ENCODE measurements around the gene IHH.
A peak's percentile ranks its signal among the peaks of the same experiment; 100 is the strongest.

IHH gene

GRCh38 chr2:219038600-219038999, 22.1 kb downstream of the IHH start:
- no peak for DNase-seq (ENCODE audit: low read depth)

GRCh38 chr2:219037783-219038499, 22.8 kb downstream of the IHH start:
- no peak for DNase-seq (ENCODE audit: low read depth)

DNA sequence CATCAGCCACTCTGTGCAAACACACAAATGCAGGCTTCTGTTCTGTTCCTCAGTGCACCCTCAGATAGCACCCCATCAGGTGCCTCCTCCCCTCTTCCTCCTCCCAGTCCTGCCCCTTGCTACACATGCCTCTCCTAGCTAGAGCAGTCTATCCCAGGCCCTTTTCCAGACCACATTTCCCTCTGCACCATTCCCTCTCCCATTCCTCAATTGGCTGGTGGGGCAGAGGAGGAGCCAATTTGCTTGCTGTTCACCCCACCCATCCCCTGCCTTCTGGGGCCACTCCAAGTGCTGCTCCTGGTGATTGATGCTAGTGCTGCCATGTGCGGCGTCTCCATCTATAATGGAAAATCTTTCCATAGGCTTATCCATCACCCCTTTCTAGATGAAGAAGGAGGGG, 24.8 kb downstream of the IHH start:
- DNase-seq (ENCODE audit: low read depth): no peak

GRCh38 chr2:219034823-219035222, 25.9 kb downstream of the IHH start:
- DNase-seq (ENCODE audit: low read depth): no peak

DNA sequence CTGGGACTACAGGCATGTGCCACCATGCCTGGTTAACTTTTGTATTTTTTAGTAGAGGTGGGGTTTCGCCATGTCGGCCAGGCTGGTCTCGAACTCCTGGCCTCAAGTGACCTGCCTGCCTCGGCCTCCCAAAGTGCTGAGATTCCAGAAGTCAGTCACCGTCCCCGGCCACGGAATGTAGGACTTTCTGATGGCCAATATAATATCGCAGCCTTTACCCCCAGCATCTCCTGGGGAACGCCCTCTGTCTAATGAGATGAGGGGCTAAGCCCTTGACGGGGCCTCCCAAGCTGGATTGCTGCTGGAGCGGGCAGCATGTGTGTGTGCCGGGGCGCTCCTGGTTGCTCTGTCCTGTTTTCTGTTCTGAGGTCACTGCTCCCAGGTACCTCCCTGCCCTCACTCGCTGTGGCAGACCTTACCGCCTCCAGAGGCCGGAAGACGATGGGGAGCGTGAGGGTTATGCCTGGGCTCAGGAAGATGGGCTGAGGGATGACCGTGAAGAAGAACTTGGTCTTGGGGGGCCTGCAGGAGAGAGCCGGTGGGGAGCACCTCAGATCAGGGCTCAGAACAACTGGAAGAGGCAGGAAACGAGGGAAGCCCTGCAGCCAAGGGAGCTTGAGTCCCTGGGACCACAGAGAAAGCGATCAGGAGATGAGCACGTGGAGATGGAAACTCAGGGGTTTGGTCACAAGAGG, 28.5 kb downstream of the IHH start:
- no peak for DNase-seq (ENCODE audit: low read depth)

DNA sequence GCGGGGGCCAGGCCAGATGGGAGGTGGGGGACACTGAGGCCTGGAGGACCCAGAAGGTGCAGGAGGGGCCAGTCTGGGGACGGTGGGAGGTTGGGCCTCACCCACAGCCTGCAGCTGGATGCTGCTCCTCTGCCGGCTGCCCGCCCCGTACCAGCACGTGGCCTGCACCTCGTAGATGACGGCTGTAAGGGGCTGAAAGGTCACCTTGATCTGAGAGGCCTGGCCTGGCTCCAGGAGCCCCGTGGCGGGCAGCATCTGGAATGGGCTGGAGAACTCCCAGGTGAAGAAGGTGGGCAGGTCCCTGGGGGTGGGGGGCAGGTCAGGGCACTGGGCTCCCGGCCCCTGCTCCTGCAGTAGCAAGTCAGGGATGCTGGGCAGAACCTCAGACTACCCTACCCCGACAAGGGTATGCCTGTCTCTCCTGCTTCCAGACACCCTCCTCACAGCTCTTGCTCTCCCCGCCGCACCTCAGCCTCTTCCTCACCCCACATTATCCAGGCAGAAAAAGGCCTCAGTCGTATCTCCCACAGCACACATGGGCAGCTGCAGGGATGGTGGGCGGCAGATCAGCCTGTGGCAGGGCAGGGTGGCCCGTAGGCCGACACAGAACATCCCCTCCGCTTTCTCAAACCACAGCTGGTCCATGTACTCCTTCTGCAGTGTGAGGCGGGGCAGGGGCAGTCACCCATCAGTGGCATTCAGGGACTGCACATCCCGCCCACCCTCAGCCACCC, 29.5 kb downstream of the IHH start:
- no peak for DNase-seq (ENCODE audit: low read depth)

GRCh38 chr2:219030177-219030940, 30.4 kb downstream of the IHH start:
- DNase-seq (ENCODE audit: low read depth): no peak

- peak; percentile 36 for DNase-seq (ENCODE audit: low read depth)
Measured at GRCh38 chr2:219029829-219030165, 30.9 kb downstream of the IHH start.

- DNase-seq (ENCODE audit: low read depth): no peak
Measured at GRCh38 chr2:219028996-219029828, 31.5 kb downstream of the IHH start.

DNA sequence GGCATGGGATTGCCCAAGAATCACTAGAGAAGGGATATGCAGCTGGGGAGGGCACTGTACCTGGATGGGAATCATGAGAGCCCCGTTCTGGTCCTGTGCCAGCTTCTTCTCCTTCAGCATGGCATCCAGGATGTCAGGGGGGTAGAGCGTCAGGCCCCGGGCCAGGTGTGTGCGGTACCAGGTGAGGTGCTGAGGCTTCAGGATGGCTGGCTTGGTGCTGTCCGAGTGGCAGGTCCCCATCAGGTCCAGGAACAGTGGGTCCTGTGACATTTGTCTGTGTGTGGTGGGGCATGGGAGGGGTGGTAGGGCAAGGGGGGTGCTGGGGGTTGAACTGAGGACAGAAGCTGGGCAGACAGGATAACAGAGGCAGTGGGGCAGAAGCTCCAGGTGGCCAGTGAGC, 32.6 kb downstream of the IHH start:
- no peak for DNase-seq (ENCODE audit: low read depth)

GRCh38 chr2:219027511-219028055, 33.1 kb downstream of the IHH start:
- DNase-seq (ENCODE audit: low read depth): no peak

DNA sequence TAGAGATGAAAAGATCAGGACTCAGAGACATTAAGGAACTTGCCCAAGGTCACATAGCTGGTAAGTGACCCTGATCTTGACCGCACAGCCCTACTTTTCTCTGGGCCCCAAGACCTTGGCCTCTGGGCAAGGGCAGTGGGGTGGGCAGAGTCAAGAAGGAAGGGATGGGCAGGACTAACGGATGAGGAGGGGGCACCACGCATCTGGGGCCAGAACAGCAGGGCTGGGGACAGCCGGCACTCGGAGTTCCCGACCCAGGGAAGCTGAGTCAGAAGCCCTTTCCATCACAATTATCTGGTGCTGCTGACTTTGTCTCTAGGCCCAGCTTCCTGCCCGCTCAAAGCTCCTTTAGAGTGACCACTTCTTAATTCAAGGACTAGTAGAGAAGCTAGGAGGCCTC, 33.8 kb downstream of the IHH start:
- no peak for DNase-seq (ENCODE audit: low read depth)

- DNase-seq (ENCODE audit: low read depth): peak; percentile 5
Measured at GRCh38 chr2:219025637-219026585, 34.8 kb downstream of the IHH start.

- DNase-seq (ENCODE audit: low read depth): no peak
Measured at GRCh38 chr2:219024059-219024458, 36.7 kb downstream of the IHH start.

- no peak for DNase-seq (ENCODE audit: low read depth)
Measured at GRCh38 chr2:219023045-219023605, 37.6 kb downstream of the IHH start.

GRCh38 chr2:219022616-219023015, 38.1 kb downstream of the IHH start:
- no peak for DNase-seq (ENCODE audit: low read depth)

DNA sequence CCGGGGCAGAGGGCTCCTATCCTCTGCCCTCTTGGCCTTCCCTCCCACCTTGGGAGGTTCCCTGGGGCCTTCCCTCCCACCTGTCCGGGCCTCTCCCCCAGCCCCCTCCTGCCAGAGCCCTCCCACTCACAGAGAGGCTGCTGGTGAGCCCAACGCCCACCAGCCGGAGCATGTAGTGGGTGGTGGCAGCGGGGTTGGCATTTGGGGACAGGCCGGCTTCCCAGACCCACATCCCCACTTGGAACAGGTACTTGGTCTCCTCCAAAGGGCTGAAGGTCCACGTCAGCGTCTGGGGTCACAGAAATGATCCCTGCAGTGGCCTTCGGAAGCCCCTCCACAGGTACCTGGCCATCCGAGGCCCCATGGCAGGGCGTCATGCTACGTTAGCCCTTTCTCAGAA, 38.7 kb downstream of the IHH start:
- DNase-seq (ENCODE audit: low read depth): no peak

DNA sequence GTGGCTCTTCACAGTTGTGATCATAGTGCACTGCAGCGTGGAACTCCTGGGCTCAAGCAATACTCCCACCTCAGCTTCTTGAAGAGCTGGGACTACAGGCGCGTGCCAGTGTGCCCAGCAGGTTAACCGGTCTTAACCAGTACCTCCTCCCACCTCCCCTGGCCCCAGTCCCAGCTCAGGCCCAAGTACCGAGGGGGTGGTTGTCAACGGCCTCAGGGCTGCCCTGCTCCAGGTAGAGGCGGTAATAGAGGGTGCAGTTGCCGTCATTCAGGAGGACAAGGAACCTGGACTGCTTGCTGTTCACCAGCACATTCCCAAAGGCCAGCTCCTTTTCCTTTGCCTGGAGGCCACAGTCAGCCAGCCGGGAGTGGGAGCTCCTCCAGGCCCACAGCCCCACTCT, 39.1 kb downstream of the IHH start:
- DNase-seq (ENCODE audit: low read depth): no peak

- no peak for DNase-seq (ENCODE audit: low read depth)
Measured at GRCh38 chr2:219020604-219021365, 39.9 kb downstream of the IHH start.

All from stromal cell of bone marrow (primary cell).